SKM-1 (cell line): ENCODE results near the gene FLCN.
"Not testable (repeated sequence)": the region's sequence is repeated elsewhere in the genome, so short reads cannot be mapped to it uniquely, and the experiment has no call there.

Source experiments
- DNase-seq: peaks from one replicate; lab custom pipeline; 2025; ENCODE audit not compliant: unreplicated experiment; lab: John Stamatoyannopoulos, UW

The FLCN gene, protein sequence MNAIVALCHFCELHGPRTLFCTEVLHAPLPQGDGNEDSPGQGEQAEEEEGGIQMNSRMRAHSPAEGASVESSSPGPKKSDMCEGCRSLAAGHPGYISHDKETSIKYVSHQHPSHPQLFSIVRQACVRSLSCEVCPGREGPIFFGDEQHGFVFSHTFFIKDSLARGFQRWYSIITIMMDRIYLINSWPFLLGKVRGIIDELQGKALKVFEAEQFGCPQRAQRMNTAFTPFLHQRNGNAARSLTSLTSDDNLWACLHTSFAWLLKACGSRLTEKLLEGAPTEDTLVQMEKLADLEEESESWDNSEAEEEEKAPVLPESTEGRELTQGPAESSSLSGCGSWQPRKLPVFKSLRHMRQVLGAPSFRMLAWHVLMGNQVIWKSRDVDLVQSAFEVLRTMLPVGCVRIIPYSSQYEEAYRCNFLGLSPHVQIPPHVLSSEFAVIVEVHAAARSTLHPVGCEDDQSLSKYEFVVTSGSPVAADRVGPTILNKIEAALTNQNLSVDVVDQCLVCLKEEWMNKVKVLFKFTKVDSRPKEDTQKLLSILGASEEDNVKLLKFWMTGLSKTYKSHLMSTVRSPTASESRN

DNA sequence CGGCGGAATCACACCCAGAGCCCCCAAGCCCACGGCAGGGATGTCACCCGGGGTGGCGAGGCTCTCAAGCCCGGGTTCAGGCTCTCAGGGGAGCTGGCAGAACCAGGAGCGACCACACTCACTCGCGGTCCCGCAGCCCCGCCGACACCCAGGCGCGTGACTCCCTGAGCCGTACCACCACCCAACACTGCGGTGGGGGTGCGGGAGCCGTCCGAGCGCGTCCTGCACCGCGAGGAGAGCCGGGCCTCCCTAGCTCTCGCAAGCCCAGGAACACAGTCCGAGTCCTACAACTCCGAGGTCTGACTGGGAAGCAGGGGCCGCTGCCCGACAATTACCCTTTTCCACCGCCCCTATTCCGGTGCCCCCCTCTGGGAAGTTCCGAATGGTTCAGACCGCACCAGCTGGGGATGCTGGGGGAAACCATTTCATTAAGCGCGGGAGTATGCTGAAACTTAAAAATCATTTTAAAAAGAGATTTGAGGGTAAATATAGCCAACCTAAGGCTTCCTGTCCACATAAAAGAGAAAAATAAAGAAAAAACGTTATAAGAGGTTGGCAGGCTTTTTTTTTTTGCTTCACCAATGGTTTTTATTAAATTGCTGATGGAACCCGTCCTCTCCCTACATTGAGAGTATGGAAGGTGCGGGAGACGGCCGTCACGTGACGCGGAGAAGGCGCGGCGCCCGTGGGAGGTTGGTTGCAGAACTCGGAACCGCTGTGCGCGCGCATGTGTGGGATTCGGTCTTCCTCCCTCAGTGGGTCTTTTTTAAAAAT lies at the start of gene FLCN:
Gene FLCN, minus strand, starts transcription at position 143 of the 774 bp plus-strand sequence. CDS start 9,031 bp downstream, outside the sequence.
- DNase-seq, result peak; percentile 87

DNA sequence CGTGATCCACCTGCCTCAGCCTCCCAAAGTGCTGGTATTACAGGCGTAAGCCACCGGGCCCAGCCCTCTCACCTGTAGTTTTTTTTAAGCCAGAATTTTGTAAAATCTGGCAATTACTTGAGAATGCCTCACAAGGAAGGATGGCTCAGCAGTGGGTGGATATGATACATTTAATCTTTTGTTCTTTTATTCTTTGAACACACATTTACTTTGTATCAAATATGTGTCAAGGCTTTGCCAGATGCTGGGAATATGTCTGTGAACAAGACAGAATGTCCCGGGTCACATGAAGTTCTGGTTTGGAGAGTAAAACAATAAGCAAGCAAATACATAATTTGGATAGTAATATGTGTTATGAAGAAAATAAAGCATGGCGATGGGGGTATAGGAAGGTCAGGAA lies 49.0 kb upstream of the FLCN start:
- DNase-seq, result no peak

DNA sequence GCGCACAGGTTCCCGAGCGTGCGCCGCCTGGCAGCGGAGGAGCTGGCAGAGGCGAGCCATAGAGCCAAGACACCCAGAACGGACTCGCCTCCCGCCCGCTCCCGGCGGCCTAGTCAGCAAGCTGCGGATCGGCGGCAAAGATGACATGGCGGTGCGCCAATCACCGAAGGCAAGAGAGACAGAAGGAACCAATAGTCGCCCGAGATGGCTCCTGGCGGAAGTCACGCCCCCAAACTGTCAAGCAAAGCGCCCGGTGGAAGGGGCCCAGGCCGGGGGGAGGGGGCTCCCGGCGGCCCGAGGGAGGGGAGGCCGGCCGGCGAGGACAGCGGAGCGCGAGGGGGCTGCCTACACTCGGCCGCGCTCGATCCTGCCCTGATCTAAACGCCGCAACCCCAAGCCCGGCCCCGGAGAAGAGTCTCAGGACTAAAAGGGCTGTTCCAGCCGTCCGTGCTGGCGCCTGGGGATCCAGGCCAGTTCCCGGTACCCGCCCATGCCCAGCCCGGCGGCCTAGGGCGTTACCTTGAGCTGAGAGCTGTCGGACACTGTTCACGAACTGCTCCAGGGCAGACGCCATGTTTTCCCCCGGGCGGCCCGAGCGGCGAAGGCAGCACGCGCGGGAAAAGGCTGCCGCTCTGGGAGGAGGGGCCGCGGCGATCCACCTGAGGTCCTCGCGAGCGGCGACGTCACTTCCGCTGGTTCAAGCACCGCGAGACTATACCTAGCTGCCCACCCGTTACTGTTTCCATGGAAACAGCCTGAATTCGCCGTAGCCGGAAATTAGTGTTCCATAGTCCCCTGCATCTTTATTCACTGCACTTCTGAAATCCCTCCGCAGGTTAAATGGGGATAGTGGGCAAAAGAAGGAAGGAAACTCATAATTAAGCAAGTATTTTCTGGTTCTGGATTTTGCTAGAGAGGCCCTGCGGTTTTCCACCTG lies 43.9 kb upstream of the FLCN start, which contains the start of gene COPS3:
Gene COPS3, minus strand, starts transcription at position 634 of the 937 bp plus-strand sequence. Its CDS starts 60 bp downstream, at position 574.
- DNase-seq, result peak; percentile 87

DNA sequence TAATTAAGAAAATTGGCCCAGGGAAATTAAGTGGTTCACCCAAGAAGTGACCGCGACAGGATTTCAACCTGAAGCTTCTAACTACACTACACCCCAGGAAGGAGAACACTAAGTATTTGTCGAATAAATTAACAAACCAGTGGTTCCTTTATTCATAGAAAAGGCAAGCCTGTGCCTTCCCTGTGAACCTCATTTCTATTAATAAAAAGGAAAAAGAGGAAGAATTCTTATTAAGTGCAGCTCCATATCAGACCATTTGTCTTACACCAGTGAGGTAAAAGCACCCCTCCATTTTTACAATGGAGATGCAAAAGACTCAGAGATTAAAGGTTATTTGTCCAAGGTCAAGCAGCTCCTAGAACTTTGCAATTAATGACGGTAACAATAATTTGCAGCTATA lies 42.3 kb upstream of the FLCN start:
- DNase-seq, result no peak

DNA sequence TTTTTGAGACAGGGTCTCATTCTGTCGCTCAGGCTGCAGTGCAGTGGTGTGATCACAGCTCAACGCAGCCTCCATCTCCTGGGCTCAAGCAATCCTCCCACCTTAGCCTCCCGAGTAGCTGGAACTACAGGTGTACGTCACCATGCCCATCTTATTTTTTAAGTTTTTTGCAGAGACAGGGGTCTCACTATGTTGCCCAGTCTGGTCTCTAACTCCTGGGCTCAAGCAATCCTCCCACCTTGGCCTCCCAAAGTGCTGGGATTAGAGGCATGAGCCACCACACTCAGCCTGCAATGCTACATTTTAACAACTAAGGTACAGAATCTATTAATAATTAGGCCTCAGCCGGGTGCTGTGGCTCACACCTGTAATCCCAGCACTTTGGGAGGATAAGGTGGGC lies 40.5 kb upstream of the FLCN start:
- DNase-seq, result not testable (repeated sequence)

DNA sequence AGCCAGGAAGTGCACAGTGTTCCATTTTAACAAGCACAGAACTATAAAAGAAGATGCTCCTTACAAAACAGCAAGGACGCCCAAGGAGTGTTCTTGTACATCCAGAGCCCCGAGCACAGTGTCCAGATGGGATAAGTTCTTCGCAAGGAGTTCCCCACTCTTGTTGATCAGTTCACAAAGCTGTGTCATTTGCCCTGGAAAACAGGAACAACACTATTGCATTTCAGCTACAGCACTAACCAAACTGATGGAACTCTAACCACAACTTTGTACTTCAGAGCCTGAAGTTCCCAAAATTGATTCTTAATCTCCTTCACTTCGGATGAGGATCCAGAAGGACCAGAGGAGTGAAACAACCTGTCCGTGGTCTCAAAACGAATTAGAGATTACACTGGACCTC lies 39.0 kb upstream of the FLCN start:
- DNase-seq, result peak; percentile 35

DNA sequence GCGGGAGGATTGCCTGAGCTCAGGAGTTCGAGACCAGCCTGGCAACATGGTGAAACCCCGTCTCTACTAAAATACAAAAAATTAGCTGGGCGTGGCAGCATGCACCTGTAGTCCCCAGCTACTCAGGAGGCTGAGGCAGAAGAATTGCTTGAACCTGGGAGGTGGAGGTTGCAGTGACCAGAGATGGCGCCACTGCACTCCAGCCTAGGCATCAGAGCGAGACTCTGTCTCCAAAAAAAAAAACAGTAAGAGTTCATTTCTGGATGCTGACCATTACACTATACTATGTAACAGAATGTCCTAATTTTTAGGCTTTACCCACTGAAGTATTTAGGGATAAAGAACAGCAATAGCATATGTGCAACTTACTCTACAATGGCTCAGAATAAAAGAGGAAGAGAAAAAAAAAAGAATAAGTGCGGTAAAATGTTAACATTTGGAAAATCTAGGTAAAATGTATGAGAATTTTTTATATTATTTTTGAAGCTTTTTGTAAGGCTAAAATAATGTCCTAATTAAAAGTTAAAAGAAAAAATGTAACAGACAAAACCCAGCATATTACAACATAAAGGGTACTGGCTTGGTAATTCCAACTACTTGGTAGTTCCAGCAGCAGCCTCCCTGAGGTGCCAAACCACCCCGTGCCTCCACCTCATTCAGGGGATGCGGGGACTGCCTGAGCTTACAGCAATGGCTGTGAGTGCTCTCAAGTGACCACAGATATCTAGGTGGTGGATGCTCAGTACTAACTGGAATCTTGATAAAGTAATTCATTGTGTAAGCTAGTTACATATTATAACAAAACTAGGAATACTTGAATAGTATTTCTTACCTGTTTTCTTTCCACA lies 33.2 kb upstream of the FLCN start:
- no peak for DNase-seq

DNA sequence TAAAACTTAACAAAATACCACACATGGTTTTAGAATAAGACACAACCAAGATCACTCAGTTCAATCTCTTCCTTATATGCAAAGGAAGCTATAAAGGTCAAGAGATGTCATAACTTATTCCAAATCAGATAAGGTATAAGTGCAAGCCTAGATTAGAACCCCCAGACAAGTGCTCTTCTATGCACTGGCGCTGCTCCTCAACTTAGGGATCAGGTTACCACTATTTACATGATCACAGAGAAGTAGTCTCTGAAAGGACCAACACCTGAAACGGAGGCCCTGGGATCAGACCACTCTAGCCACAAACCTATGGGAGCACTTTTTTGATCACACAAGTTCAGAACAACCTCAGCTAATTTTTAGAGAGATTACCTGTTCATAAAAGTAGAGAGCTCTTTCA lies 27.5 kb upstream of the FLCN start:
- DNase-seq, result no peak

DNA sequence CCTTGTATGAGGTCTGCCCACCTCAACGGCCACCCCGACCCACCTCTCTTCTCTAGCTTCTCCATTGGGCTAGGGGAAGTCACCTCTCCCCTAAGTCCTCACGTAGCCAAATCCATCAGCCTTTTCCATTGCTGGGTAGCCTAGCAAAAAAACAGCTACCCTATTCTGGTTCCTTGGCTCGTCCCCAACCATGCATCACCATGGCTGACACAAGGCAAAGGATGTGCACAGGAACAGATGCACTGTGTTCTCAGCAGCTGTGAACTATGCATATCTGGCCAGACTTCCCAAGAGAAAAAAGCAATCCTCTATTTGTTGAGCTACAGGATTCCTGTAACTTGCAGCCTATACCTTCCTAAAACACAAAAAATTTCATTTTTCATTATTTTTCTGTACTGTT lies 22.0 kb upstream of the FLCN start:
- no peak for DNase-seq

DNA sequence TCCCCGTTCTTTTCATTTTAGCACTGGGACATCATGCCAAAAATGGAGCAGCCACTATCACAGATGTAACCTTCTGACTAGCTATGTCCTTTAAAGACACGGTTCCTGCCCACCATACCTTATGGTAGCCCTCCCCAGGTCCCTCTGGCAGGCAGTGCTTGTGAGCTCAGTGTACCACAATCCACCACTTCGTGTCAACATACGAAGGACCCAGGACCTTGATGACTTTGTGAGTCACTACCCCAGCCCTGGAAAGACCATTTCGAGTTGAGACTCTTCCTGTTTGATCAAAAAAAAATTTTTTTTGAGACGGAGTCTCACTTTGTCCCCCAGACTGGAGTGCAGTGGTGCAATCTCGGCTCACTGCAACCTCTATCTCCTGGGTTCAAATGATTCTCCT lies 21.0 kb upstream of the FLCN start:
- DNase-seq, result no peak

DNA sequence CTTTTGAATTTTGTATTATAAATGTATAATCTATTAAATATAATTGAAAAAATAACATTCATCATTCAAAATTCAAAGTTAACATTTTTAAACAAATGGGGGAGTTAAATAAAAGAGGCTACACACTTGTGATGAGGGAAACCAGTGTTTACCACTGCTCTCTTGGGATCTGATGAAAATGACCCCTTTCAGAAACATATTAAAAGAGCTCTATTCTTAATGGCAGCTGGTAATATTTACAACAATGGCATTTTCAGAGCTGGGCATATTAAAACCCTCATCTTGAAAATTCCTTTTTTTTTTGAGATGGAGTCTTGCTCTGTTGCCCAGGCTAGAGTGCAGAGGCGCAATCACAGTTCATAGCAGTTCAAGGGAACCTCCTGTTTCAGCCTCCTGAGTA lies 19.3 kb upstream of the FLCN start:
- DNase-seq, result no peak

DNA sequence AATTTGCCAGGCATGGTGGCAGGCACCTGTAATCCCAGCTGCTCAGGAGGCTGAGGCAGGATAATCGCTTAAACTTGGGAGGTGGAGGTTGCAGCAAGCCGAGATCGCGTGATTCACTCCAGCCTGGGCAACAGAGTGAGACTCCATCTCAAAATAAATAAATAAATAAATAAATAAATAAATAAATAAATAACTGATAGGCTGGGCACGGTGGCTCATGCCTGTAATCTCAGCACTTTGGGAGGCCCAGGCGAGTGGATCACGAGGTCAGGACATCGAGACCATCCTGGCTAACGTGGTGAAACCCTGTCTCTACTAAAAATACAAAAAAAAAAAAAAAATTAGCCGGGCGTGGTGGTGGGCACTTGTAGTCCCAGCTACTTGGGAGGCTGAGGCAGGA lies 18.7 kb upstream of the FLCN start:
- DNase-seq, result not testable (repeated sequence)

DNA sequence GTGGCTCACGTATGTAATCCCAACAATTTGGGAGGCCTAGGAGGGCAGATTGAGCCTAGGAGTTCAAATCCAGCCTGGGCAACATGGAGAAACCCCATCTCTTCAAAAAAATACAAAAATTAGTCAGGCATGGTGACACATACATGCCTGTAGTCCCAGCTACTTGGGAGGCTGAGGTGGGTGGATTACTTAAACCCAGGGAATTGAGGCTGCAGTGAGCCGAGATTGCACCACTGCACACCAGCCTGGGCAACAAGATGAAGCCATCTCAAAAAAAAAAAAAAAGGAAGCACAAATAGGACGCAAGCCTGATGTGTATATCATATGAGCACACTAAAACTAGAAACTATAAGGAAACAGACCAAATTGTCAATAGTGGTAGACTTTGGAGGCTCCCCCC lies 17.1 kb upstream of the FLCN start:
- no peak for DNase-seq

DNA sequence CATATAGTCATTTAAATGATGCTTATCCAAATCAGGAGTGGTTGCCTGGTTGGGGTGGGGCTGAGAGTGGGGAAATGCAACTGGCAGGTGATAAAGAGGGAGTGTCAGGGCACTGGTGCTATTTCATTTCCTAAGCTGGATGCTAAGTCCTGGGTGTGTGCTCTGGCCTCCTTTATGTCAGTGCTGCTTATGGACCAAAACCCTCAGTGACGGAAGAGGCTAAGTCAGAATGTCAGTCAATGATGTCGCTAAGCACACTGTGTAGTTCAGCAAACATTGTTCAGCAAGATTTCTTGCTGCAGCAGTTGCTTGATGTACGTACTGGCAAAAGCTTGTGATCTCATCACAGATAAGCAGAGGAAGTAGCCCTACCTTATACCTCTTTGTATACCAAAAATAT lies 16.4 kb upstream of the FLCN start:
- no peak for DNase-seq

DNA sequence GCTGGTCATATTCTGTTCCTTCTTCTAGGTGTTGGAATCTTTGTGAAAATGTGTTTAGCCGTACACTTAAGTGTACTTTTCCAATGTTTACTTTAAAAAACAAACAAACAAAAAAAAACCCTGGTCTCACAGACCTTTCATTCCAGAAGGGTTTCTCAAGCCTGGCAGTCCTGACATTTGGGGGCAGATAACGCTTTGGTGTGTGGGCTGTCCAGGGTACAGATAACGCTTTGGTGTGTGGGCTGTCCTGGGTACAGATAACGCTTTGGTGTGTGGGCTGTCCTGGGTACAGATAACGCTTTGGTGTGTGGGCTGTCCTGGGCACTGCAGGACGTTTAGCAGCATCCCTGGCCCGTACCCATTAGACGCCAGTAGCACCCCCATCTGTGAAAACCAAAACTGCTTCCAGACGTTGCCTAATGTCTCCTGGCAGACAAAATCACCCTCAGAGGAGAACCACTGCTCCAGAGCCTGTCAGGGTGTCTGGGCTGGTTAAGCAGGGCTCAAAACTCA lies 15.2 kb upstream of the FLCN start:
- no peak for DNase-seq

DNA sequence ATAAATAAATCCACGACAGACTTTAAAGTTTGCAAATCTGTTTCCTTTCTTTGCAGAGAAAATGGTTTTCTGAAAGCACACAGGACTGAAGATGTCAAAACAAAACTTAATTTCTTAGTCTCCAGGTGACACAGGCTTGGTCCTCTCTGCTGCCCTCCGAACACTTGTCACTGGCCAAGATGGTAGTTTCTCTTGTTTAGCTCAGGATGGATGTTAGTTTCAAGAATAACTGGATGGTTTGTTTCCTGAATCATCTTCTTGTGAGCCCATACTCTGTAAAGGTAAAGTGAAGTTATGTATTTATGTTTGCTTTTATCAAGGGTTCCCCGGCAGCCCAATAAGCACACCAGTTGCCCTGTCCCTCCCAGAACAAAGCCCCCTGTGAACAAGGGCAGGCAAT lies 9.9 kb upstream of the FLCN start:
- no peak for DNase-seq

DNA sequence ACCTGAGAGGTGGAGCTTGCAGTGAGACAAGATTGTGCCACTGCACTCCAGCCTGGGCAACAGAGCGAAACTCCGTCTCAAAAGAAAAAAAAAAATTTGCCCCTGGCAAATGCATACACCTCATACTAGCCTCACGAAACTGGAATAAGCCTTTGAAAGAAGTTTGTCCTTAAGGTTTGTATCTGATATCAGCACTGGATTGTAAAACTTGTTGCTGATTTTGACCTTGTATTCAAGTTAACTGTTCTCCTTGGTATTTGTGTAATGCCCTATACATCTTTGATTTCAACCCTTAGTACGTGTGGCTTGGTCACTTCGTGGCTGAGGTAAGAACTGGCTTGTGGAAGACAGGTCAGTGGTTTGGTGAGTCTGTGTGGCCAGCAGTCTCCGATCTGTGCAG lies 6.2 kb upstream of the FLCN start:
- no peak for DNase-seq

DNA sequence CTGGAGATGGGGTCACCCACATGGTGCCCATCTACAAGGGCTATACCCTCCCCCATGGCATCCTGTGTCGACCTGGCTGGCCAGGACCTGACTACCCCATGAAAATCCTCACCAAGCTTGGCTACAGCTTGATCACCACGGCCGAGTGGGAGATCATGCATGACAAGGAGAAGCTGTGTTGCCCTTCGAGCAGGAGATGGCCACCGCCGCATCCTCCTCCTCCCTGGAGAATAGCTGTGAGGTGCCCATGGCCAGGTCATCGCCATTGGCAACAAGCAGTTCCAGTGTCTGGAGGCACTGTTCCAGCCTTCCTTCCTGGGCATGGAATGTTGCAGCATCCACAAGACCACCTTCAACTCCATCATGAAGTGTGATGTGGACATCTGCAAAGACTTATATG lies 5.3 kb upstream of the FLCN start:
- DNase-seq, result no peak

DNA sequence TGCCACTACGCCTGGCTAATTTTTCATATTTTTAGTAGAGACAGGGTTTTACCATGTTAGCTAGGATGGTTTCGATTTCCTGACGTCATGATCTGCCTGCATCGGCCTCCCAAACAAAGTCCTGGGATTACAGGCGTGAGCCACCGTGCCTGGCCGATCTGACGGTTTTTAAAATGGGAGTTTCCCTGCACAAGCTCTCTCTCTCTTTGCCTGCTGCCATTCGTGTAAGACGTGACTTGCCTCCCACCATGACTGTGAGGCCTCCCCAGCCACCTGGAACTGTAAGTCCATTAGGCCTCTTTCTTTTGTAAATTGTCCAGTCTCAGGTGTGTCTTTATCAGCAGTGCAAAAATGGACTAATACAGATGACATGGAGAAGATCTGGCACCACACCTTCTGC lies 4.7 kb upstream of the FLCN start:
- DNase-seq, result no peak

DNA sequence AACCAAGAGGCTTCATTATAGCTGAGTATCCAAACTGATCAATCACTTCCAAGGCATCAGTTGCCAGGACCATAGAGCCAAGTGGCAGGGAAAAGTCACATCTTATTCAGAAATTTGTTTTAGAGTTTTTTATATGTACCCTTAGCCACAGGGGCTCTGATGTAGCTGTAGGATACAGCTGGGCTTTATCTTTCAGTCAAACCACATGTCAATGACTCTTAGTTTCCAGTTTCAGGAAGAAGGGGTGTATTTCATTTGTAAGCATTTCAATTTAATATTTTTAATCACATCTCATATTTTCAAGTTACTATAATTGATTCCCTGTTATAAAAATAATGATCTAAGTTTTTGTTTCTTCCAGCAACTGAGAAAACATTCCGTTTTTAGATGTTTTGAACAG lies 2.9 kb upstream of the FLCN start:
- no peak for DNase-seq
